ENCODE results near the gene ASH1L.

Gene ASH1L

GRCh38 chr1:155324717-155325602 is 237.6 kb downstream of the ASH1L start:
- DNase-seq = no peak

GRCh38 chr1:155324037-155324716 is 238.4 kb downstream of the ASH1L start:
- DNase-seq = peak; percentile 97

- DNase-seq = peak; percentile 88
Observed at GRCh38 chr1:155323729-155324036, 238.9 kb downstream of the ASH1L start.

- peak; percentile 91 for DNase-seq
Observed at GRCh38 chr1:155322953-155323728, 239.5 kb downstream of the ASH1L start.

- DNase-seq = no peak
Observed at GRCh38 chr1:155322571-155322952, 240.0 kb downstream of the ASH1L start.

GRCh38 chr1:155321639-155322503 is 240.7 kb downstream of the ASH1L start:
- DNase-seq = no peak

GRCh38 chr1:155320661-155321617 is 241.7 kb downstream of the ASH1L start, which contains the start of gene RUSC1:
TSS of gene RUSC1 (plus strand) at chr1:155320894. CDS start at chr1:155321774, 880 bp downstream.
- peak; percentile 85 for DNase-seq

- DNase-seq = no peak
Observed at GRCh38 chr1:155320252-155320651, 242.4 kb downstream of the ASH1L start.

GRCh38 chr1:155319536-155319935 is 243.1 kb downstream of the ASH1L start:
- DNase-seq = no peak

- no peak for DNase-seq
Observed at GRCh38 chr1:155318082-155318481, 244.5 kb downstream of the ASH1L start.

- DNase-seq = no peak
Observed at GRCh38 chr1:155316922-155317321, 245.7 kb downstream of the ASH1L start.

- no peak for DNase-seq
Observed at GRCh38 chr1:155313261-155313660, 249.3 kb downstream of the ASH1L start.

GRCh38 chr1:155309423-155310021 is 253.1 kb downstream of the ASH1L start:
- DNase-seq = no peak

GRCh38 chr1:155308493-155309422 is 253.8 kb downstream of the ASH1L start, which contains the start of gene FDPS:
TSS of gene FDPS (plus strand) at chr1:155308866. CDS start at chr1:155309790, 924 bp downstream.
- peak; percentile 98 for DNase-seq

- DNase-seq = no peak
Observed at GRCh38 chr1:155307247-155307740, 255.3 kb downstream of the ASH1L start.

GRCh38 chr1:155305881-155306391 is 256.7 kb downstream of the ASH1L start:
- DNase-seq = no peak

GRCh38 chr1:155304558-155305063 is 258.0 kb downstream of the ASH1L start:
- no peak for DNase-seq

GRCh38 chr1:155301342-155301841 is 261.2 kb downstream of the ASH1L start, which contains the start of gene PKLR:
TSS of gene PKLR (minus strand) at chr1:155301438. CDS start at chr1:155301395, 43 bp downstream.
- no peak for DNase-seq

All from activated CD4-positive, alpha-beta T cell treated with anti-CD3 and anti-CD28 coated beads for 48 hours (primary cell).